ENCODE results near the gene HTR4.

GRCh38 chr5:148639081-148639480 is 15.2 kb downstream of the HTR4 start:
- no peak for TF ChIP-seq POLR2A (IDR thresholded peaks at IDR 0.05)
- no peak for TF ChIP-seq CTCF (IDR thresholded peaks at IDR 0.05)

Measured in body of pancreas (tissue), 4 donors.